DOHH2 (cell line): ENCODE results near the gene XRCC1.
"Not testable (repeated sequence)": the region's sequence is repeated elsewhere in the genome, so short reads cannot be mapped to it uniquely, and the experiment has no call there.

Source experiments
- H3F3A ChIP-seq: fragments of 200-600 bp; sonication (generic), shearing (Covaris generic); 2 replicates; pipeline ENCODE4 v1.6.0; 2016; ENCODE audit warnings: antibody characterized with exemption, mild to moderate bottlenecking; ENCODE audit not compliant: control insufficient read depth, insufficient read depth
- H3K27ac ChIP-seq: fragments of 200-600 bp; sonication (generic); 2 replicates; pipeline ENCODE4 v1.5.1; 2014; ENCODE audit warnings: low read depth, mild to moderate bottlenecking, low read length, moderate library complexity
- H3K27me3 ChIP-seq: fragments of 200-600 bp; sonication (generic); 2 replicates; pipeline ENCODE4 v1.6.1; 2014; ENCODE audit warnings: mild to moderate bottlenecking, low read length, mixed read lengths; ENCODE audit not compliant: control insufficient read depth
- H3K36me3 ChIP-seq: fragments of 200-600 bp; sonication (generic); 2 replicates; pipeline ENCODE4 v1.6.1; 2014; ENCODE audit warnings: mild to moderate bottlenecking, low read length, moderate library complexity, mixed read lengths; ENCODE audit not compliant: control insufficient read depth
- H3K4me1 ChIP-seq: fragments of 200-600 bp; sonication (generic); 2 replicates; pipeline ENCODE4 v1.6.1; 2014; ENCODE audit warnings: mild to moderate bottlenecking, low read length, mixed read lengths; ENCODE audit not compliant: control insufficient read depth
- H3K4me2 ChIP-seq: fragments of 200-600 bp; sonication (generic); 2 replicates; pipeline ENCODE4 v1.6.0; 2014; ENCODE audit warnings: mild to moderate bottlenecking, low read length, moderate library complexity
- H3K4me3 ChIP-seq: fragments of 200-600 bp; sonication (generic); 2 replicates; pipeline ENCODE4 v1.5.1; 2014; ENCODE audit warnings: mild to moderate bottlenecking, low read length, mixed read lengths
- H3K79me2 ChIP-seq: fragments of 200-600 bp; sonication (generic); 2 replicates; pipeline ENCODE4 v1.6.1; 2014; ENCODE audit warnings: mild to moderate bottlenecking, low read length, mixed read lengths; ENCODE audit not compliant: control insufficient read depth
- H3K9me2 ChIP-seq: fragments of 200-600 bp; sonication (generic); replicated peaks from 2 replicates; pipeline ENCODE4 v1.6.1; 2014; ENCODE audit warnings: mild to moderate bottlenecking, low read length, mixed read lengths; ENCODE audit not compliant: control insufficient read depth
- H3K9me3 ChIP-seq: fragments of 200-600 bp; sonication (generic); 2 replicates; pipeline ENCODE4 v1.6.1; 2014; ENCODE audit warnings: antibody characterized with exemption, low read length, mixed read lengths; ENCODE audit not compliant: control insufficient read depth, insufficient read depth
- H4K20me1 ChIP-seq: fragments of 200-600 bp; sonication (generic); 2 replicates; pipeline ENCODE4 v1.6.0; 2014; ENCODE audit warnings: low read depth, mild to moderate bottlenecking, antibody characterized with exemption, low read length, moderate library complexity; ENCODE audit not compliant: control insufficient read depth, insufficient read depth
- CTCF ChIP-seq: fragments of 200-600 bp; sonication (generic); IDR thresholded peaks from one replicate; pipeline ENCODE4 v1.5.1; 2014; ENCODE audit warnings: antibody characterized with exemption, mild to moderate bottlenecking, low read depth, low read length; ENCODE audit not compliant: poor library complexity, severe bottlenecking
- EZH2phosphoT487 ChIP-seq: fragments of 200-600 bp; sonication (generic); IDR thresholded peaks from 2 replicates; pipeline ENCODE4 v1.6.1; 2017; ENCODE audit warnings: borderline replicate concordance, mild to moderate bottlenecking, antibody characterized with exemption, low read length, moderate library complexity, mixed read lengths

The XRCC1 gene

GRCh38 chr19:43589678-43590077 is 14.4 kb upstream of the XRCC1 start:
- TF ChIP-seq EZH2phosphoT487 (no peak), CTCF (no peak)
- Histone ChIP-seq H3K9me2 (no peaks in the 10 kb centered on the region), H3K27me3 (no peaks in the 10 kb centered on the region), H3K27ac (no peak overlapping the region), H3K4me2 (no peak overlapping the region), H4K20me1 (no peaks in the 10 kb centered on the region), H3K79me2 (peaks cover 8% of the 10 kb centered on the region), H3K4me1 (peaks cover 16% of the 10 kb centered on the region), H3K4me3 (no peak overlapping the region), H3K36me3 (peaks cover 21% of the 10 kb centered on the region), H3K9me3 (no peaks in the 10 kb centered on the region), H3F3A (no peaks in the 10 kb centered on the region)

- no peak for TF ChIP-seq CTCF
- no peak for TF ChIP-seq EZH2phosphoT487
- Histone ChIP-seq H3K9me2 (no peaks in the 10 kb centered on the region), H4K20me1 (no peaks in the 10 kb centered on the region), H3K36me3 (peaks cover 20% of the 10 kb centered on the region), H3K4me2 (no peak overlapping the region), H3K79me2 (peaks cover 7% of the 10 kb centered on the region), H3K4me1 (peaks cover 20% of the 10 kb centered on the region), H3K27me3 (no peaks in the 10 kb centered on the region), H3F3A (0 out of 2 replicates have a peak, but pooled peaks cover 3% of the 10 kb centered on the region), H3K4me3 (no peak overlapping the region), H3K9me3 (no peaks in the 10 kb centered on the region), H3K27ac (no peak overlapping the region)
Observed at GRCh38 chr19:43589277-43589676, 13.9 kb upstream of the XRCC1 start.

- H3K9me3 ChIP-seq, H3K27ac ChIP-seq, H4K20me1 ChIP-seq, H3K79me2 ChIP-seq, H3K27me3 ChIP-seq, H3F3A ChIP-seq, H3K4me2 ChIP-seq, H3K36me3 ChIP-seq, H3K9me2 ChIP-seq, H3K4me3 ChIP-seq: not testable (repeated sequence)
- H3K4me1 ChIP-seq: peaks cover 37% of the 10 kb centered on the region
Observed at GRCh38 chr19:43587029-43587428, 11.7 kb upstream of the XRCC1 start.

- TF ChIP-seq EZH2phosphoT487 (no peak), CTCF (no peak)
- Histone ChIP-seq H3K27me3 (no peaks in the 10 kb centered on the region), H3K4me1 (peaks cover 44% of the 10 kb centered on the region), H3K27ac (no peak overlapping the region), H4K20me1 (no peaks in the 10 kb centered on the region), H3F3A (peaks cover 10% of the 10 kb centered on the region), H3K79me2 (no peaks in the 10 kb centered on the region), H3K9me2 (no peaks in the 10 kb centered on the region), H3K4me3 (no peak overlapping the region), H3K4me2 (no peak overlapping the region), H3K9me3 (no peaks in the 10 kb centered on the region), H3K36me3 (peaks cover 3% of the 10 kb centered on the region; the same call in 1 of the 2 replicates)
Observed at GRCh38 chr19:43586346-43586745, 11.0 kb upstream of the XRCC1 start.
